ENCODE measurements around the gene CTDP1. TPM values are rescaled to one million over a fixed set of nuclear protein-coding genes. Genes with fewer than 3 reads are reported as not detected.

The CTDP1 gene
- total and polyA plus RNA-seq, 4 donors = 18.8 to 30.5 (median 21.7) TPM

- no peak overlapping the region for H3K9ac ChIP-seq (ENCODE audit: insufficient read depth in 1 of 2, low read length in 2 of 2)
- DNase-seq = no peak
- H3K36me3 ChIP-seq (ENCODE audit: control insufficient read depth in 4 of 4, insufficient read depth in 4 of 4, low read length in 4 of 4) = no peaks in the 10 kb centered on the region
- peaks cover 0 to 16% (median 1%) of the 10 kb centered on the region in 4 donors for H3K9me3 ChIP-seq (ENCODE audit: control insufficient read depth in 4 of 4, insufficient read depth in 3 of 4, low read length in 3 of 4)
- H3K27ac ChIP-seq (ENCODE audit: low read depth in 1 of 2, low read length in 1 of 2) = no peak overlapping the region
- H3K4me3 ChIP-seq = no peak overlapping the region
- H3K27me3 ChIP-seq (ENCODE audit: control insufficient read depth in 3 of 3, insufficient read depth in 3 of 3, low read length in 2 of 3) = no peaks in the 10 kb centered on the region
- no peak for TF ChIP-seq CTCF (IDR thresholded peaks at IDR 0.05; ENCODE audit: control extremely low read depth, extremely low read depth)
- no peaks in the 10 kb centered on the region for H3K4me1 ChIP-seq (ENCODE audit: control insufficient read depth in 5 of 5, insufficient read depth in 5 of 5, low read length in 5 of 5)
- no peak for ATAC-seq (ENCODE audit: insufficient read depth, low FRiP score)
Observed at GRCh38 chr18:79763407-79763806, 83.8 kb downstream of the CTDP1 start.

GRCh38 chr18:79764131-79764530 lies 84.5 kb downstream of the CTDP1 start:
- no peak for TF ChIP-seq CTCF (IDR thresholded peaks at IDR 0.05; ENCODE audit: control extremely low read depth, extremely low read depth)
- ATAC-seq (ENCODE audit: insufficient read depth, low FRiP score) (no peak), DNase-seq (no peak)
- Histone ChIP-seq H3K36me3 (ENCODE audit: control insufficient read depth in 4 of 4, insufficient read depth in 4 of 4, low read length in 4 of 4) (no peaks in the 10 kb centered on the region), H3K27me3 (ENCODE audit: control insufficient read depth in 3 of 3, insufficient read depth in 3 of 3, low read length in 2 of 3) (no peaks in the 10 kb centered on the region), H3K27ac (ENCODE audit: low read depth in 1 of 2, low read length in 1 of 2) (no peak overlapping the region), H3K9me3 (ENCODE audit: control insufficient read depth in 4 of 4, insufficient read depth in 3 of 4, low read length in 3 of 4) (peaks cover 0 to 16% (median 1%) of the 10 kb centered on the region in 4 donors), H3K4me1 (ENCODE audit: control insufficient read depth in 5 of 5, insufficient read depth in 5 of 5, low read length in 5 of 5) (no peaks in the 10 kb centered on the region), H3K4me3 (no peak overlapping the region), H3K9ac (ENCODE audit: insufficient read depth in 1 of 2, low read length in 2 of 2) (no peak overlapping the region)
- WGBS, 2 donors = 87 to 90% methylated on average over 5 to 6 of the region's 6 CpGs

- ATAC-seq (ENCODE audit: insufficient read depth, low FRiP score) (no peak), DNase-seq (no peak)
- Histone ChIP-seq H3K9ac (ENCODE audit: insufficient read depth in 1 of 2, low read length in 2 of 2) (no peak overlapping the region), H3K4me3 (no peak overlapping the region), H3K27me3 (ENCODE audit: control insufficient read depth in 3 of 3, insufficient read depth in 3 of 3, low read length in 2 of 3) (no peaks in the 10 kb centered on the region), H3K4me1 (ENCODE audit: control insufficient read depth in 5 of 5, insufficient read depth in 5 of 5, low read length in 5 of 5) (no peaks in the 10 kb centered on the region), H3K36me3 (ENCODE audit: control insufficient read depth in 4 of 4, insufficient read depth in 4 of 4, low read length in 4 of 4) (no peaks in the 10 kb centered on the region), H3K27ac (ENCODE audit: low read depth in 1 of 2, low read length in 1 of 2) (no peak overlapping the region), H3K9me3 (ENCODE audit: control insufficient read depth in 4 of 4, insufficient read depth in 3 of 4, low read length in 3 of 4) (peaks cover 0 to 26% (median 0%) of the 10 kb centered on the region in 4 donors)
- TF ChIP-seq CTCF (IDR thresholded peaks at IDR 0.05; ENCODE audit: control extremely low read depth, extremely low read depth) = no peak
- 68 to 77% methylated on average over 14 of the region's 14 CpGs for WGBS, 2 donors
Observed at GRCh38 chr18:79765491-79766245, 86.1 kb downstream of the CTDP1 start.

All from lung (tissue), 12 donors.